ENCODE data around the gene C1orf159. TPM values are rescaled to one million over a fixed set of nuclear protein-coding genes. Genes with fewer than 3 reads are reported as not detected.
"Not testable (repeated sequence)": the region's sequence is repeated elsewhere in the genome, so short reads cannot be mapped to it uniquely, and the experiment has no call there.

Gene C1orf159
- total RNA-seq, 2 experiments from 2014 or later: 24.5 to 26.8 TPM

DNA sequence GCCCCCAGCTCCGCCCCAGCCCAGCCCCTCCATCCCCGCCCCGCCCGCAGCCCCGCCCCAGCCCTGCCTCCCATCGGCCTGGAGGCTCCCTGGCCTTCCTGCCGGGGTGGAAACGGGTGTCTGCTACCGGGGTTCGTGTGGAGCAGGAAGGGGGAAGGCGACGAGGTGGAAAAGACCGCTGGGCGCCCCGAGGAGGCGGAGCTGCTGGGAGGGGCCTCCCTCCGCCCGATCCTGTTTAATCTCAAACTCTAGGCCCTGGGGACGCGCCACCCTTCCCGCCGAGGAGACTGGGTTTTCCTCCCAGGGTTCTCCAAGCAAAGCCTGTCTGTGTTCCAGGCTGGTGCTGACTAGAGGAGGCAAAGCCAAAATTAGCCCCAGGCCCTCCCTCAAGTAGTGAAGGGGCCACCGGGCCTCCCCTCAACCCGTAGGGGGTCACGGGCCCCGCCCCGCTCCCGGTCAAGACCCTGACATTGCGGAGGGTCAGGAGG, 41.6 kb upstream of the C1orf159 start:
- Mint-ChIP-seq H3K27ac (peak overlapping the region; percentile 57), H3K9me3 (ENCODE audit: insufficient read depth) (peaks cover 9% of the 10 kb centered on the region), H3K27me3 (ENCODE audit: low read depth) (no peaks in the 10 kb centered on the region), H3K36me3 (ENCODE audit: low read depth) (peaks cover 10% of the 10 kb centered on the region), H3K4me3 (peak overlapping the region; percentile 58), H3K4me1 (ENCODE audit: low read depth) (peaks cover 12% of the 10 kb centered on the region)
- POLR2A ChIA-PET: interaction anchor here (0.6 to 2.2 kb wide), 4 partner anchors 9 to 85 kb away, joined by 3 to 7 read pairs (median 4); no protein-coding TSS in a partner anchor
- CTCF ChIA-PET: interaction anchor here (0.7 to 1.6 kb wide), 3 partner anchors 21 to 96 kb away, joined by 3 to 6 read pairs (median 3); no protein-coding TSS in a partner anchor
- DNase-seq (peak; percentile 69), ATAC-seq (peak; percentile 70)

DNA sequence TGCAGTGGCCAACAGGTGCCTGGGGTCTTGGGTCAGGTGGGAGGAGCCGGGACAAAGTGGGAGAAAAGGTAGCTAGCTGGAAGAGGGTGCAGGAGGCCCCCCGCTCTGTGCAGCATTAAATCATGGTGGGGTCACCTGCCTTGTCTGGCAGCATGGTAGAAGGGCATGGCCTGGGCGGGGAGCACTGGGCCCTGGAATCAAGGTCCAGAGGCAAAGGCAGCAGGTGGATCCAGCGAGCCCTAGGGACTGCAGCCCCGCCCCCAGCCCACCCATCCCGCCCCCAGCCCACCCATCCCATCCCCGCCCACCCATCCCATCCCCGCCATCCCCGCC, 41.1 kb upstream of the C1orf159 start:
- Mint-ChIP-seq H3K4me1 (ENCODE audit: low read depth) (peaks cover 12% of the 10 kb centered on the region), H3K36me3 (ENCODE audit: low read depth) (peaks cover 15% of the 10 kb centered on the region), H3K9me3 (ENCODE audit: insufficient read depth) (peaks cover 12% of the 10 kb centered on the region), H3K27ac (no peak overlapping the region), H3K4me3 (no peak overlapping the region), H3K27me3 (ENCODE audit: low read depth) (no peaks in the 10 kb centered on the region)
- CTCF ChIA-PET: interaction anchor here (1.6 kb wide), 1 partner anchor 35 kb away, joined by 6 read pairs; no protein-coding TSS in a partner anchor
- ATAC-seq: no peak
- no peak for DNase-seq
- POLR2A ChIA-PET: interaction anchor here (0.6 kb wide), 1 partner anchor 84 kb away, joined by 3 read pairs; no protein-coding TSS in a partner anchor

DNA sequence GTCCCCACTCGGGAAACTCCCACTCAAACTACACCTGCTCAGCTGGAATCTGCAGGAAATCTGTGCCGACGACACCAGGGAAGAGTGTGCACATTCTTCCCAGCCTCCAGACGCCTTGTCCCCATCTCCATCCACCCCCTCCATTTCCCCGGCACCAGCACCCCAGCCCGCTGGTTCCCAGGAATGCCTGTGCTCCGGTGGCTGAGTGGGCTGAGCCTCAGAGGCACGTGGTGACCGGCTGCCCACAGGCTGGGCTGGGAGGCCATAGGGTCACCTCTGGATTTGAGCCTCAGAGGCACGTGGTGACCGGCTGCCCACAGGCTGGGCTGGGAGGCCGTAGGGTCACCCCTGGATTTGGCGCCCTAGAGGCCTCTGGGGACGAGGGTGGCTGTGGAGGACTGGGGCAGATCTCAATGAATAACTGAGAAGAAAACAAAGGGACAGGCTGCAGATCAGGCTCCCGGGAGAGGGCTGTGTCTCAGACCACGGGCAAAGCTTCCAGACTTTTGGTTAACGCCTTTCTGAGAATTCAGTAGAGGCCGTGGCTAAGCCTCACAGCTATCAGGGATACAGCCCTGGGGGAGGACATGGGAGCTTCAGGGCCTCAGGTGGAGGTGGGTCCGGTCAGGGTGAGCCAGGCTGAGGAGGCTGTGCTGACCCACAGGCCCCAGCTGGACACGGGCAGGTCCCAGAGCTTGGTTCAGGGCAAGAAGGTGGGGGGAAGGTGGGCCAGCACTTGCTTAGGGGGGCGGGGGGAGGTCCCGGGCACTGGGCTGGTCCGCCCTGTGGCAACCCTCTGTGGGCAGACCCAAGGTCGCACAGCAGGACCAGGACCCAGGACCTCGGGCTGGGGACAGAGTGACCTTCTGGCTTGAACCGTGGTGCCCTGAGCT, 40.5 kb upstream of the C1orf159 start:
- POLR2A ChIA-PET: no interaction called here
- peak overlapping the region; percentile 12 for H3K4me3 Mint-ChIP-seq

GRCh38 chr1:1155258-1155657, 39.4 kb upstream of the C1orf159 start:
- Mint-ChIP-seq H3K27ac (no peak overlapping the region), H3K27me3 (ENCODE audit: low read depth) (no peaks in the 10 kb centered on the region), H3K4me3 (no peak overlapping the region), H3K4me1 (ENCODE audit: low read depth) (peaks cover 12% of the 10 kb centered on the region), H3K36me3 (ENCODE audit: low read depth) (peaks cover 15% of the 10 kb centered on the region), H3K9me3 (ENCODE audit: insufficient read depth) (peaks cover 12% of the 10 kb centered on the region)
- ChIA-PET POLR2A (no interaction called here), CTCF (no interaction called here)
- ATAC-seq: no peak
- DNase-seq: no peak

More for the DNA sequence above, 40.5 kb upstream of the C1orf159 start:
- ATAC-seq: no peak
- CTCF ChIA-PET: interaction anchor here (1.6 kb wide), 1 partner anchor 34 kb away, joined by 6 read pairs; no protein-coding TSS in a partner anchor
- H3K4me1 Mint-ChIP-seq (ENCODE audit: low read depth): peaks cover 12% of the 10 kb centered on the region
- no peak for DNase-seq
- H3K27ac Mint-ChIP-seq: peak overlapping the region; percentile 42
- peaks cover 12% of the 10 kb centered on the region for H3K9me3 Mint-ChIP-seq (ENCODE audit: insufficient read depth)
- peaks cover 15% of the 10 kb centered on the region for H3K36me3 Mint-ChIP-seq (ENCODE audit: low read depth)
- no peaks in the 10 kb centered on the region for H3K27me3 Mint-ChIP-seq (ENCODE audit: low read depth)

GRCh38 chr1:1153874-1154273, 38.0 kb upstream of the C1orf159 start:
- H3K27me3 Mint-ChIP-seq (ENCODE audit: low read depth): no peaks in the 10 kb centered on the region
- H3K36me3 Mint-ChIP-seq (ENCODE audit: low read depth): peaks cover 15% of the 10 kb centered on the region
- no peak overlapping the region for H3K4me3 Mint-ChIP-seq
- no peak for ATAC-seq
- CTCF ChIA-PET: no interaction called here
- peaks cover 12% of the 10 kb centered on the region for H3K9me3 Mint-ChIP-seq (ENCODE audit: insufficient read depth)
- DNase-seq: no peak
- POLR2A ChIA-PET: no interaction called here
- no peak overlapping the region for H3K27ac Mint-ChIP-seq
- H3K4me1 Mint-ChIP-seq (ENCODE audit: low read depth): peaks cover 12% of the 10 kb centered on the region

DNA sequence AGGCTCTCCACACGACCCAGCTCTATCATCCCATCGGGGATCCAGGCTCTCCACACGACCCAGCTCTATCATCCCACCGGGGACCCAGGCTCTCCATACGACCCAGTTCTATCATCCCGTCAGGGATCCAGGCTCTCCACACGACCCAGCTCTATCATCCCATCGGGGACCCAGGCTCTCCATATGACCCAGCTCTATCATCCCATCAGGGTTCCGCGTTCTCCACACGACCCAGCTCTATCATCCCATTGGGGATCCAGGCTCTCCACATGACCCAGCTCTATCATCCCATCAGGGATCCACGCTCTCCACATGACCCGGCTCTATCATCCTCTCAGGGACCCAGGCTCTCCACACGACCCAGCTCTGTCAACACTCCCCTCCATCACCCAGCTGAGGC, 37.3 kb upstream of the C1orf159 start:
- DNase-seq; H3K4me3 Mint-ChIP-seq; ATAC-seq; POLR2A ChIA-PET; H3K27me3 Mint-ChIP-seq (ENCODE audit: low read depth): not testable (repeated sequence)
- H3K4me1 Mint-ChIP-seq (ENCODE audit: low read depth): peaks cover 12% of the 10 kb centered on the region
- peaks cover 15% of the 10 kb centered on the region for H3K36me3 Mint-ChIP-seq (ENCODE audit: low read depth)
- CTCF ChIA-PET: interaction anchor here (1.2 kb wide), 1 partner anchor 31 kb away, joined by 4 read pairs; no protein-coding TSS in a partner anchor
- peaks cover 12% of the 10 kb centered on the region for H3K9me3 Mint-ChIP-seq (ENCODE audit: insufficient read depth)
- H3K27ac Mint-ChIP-seq: peak overlapping the region; percentile 67

- H3K9me3 Mint-ChIP-seq (ENCODE audit: insufficient read depth): peaks cover 12% of the 10 kb centered on the region
- ATAC-seq; H3K27me3 Mint-ChIP-seq (ENCODE audit: low read depth); POLR2A ChIA-PET; DNase-seq; H3K4me3 Mint-ChIP-seq: not testable (repeated sequence)
- peak overlapping the region; percentile 67 for H3K27ac Mint-ChIP-seq
- H3K36me3 Mint-ChIP-seq (ENCODE audit: low read depth): peaks cover 15% of the 10 kb centered on the region
- CTCF ChIA-PET: interaction anchor here (1.2 kb wide), 1 partner anchor 30 kb away, joined by 4 read pairs; no protein-coding TSS in a partner anchor
- peaks cover 11% of the 10 kb centered on the region for H3K4me1 Mint-ChIP-seq (ENCODE audit: low read depth)
These were observed 36.5 kb upstream of the C1orf159 start for GRCh38 chr1:1152431-1152830.

DNA sequence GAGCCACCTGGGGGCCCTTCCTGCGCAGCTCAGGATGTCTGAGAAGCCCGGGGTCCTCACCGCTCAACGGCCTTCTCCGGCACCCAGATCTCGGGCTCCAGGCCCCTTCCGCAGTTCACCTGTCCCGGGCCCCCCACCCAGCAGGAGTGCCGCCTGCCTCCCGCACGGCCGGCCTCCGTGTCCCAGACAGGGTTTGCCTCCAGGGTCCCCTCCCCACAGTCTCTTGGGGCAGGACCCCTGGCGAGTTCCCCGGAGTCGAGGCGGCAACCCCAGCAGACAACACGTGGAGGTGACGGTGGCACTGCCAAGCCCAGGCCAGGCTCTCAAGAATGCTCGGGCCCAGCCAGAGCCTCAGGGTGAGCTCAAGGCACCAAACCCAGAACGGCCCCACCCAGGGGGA, 35.4 kb upstream of the C1orf159 start:
- Mint-ChIP-seq H3K4me3 (no peak overlapping the region), H3K36me3 (ENCODE audit: low read depth) (peaks cover 15% of the 10 kb centered on the region), H3K9me3 (ENCODE audit: insufficient read depth) (peaks cover 12% of the 10 kb centered on the region), H3K27me3 (ENCODE audit: low read depth) (no peaks in the 10 kb centered on the region), H3K4me1 (ENCODE audit: low read depth) (peaks cover 10% of the 10 kb centered on the region), H3K27ac (no peak overlapping the region)
- ChIA-PET CTCF (no interaction called here), POLR2A (no interaction called here)
- no peak for DNase-seq
- no peak for ATAC-seq

DNA sequence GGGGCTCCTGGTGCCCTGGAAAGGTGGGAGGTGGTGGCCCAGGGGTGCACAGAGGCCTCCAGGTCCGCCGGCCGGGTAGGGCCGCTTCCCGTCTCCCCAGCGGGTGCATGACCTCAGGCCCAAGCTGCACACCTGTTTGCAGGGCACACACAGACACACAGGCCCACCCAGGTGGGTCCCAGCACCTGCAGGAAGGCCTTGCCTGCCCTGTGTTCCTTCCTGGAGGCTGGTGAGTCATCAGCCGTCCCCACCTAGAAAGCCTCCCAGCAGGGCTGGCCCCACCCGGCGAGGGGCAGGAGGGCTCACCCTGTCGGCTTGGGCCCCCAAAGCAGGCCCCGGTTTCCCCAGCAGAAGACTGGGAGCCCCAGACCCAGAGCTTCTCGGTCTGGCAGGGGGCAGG, 34.2 kb upstream of the C1orf159 start:
- ATAC-seq (no peak), DNase-seq (no peak)
- no peak overlapping the region for H3K27ac Mint-ChIP-seq
- ChIA-PET POLR2A (no interaction called here), CTCF (interaction anchor here (1.0 kb wide), 1 partner anchor 28 kb away, joined by 3 read pairs; no protein-coding TSS in a partner anchor)
- H3K4me3 Mint-ChIP-seq: no peak overlapping the region
- peaks cover 15% of the 10 kb centered on the region for H3K36me3 Mint-ChIP-seq (ENCODE audit: low read depth)
- H3K27me3 Mint-ChIP-seq (ENCODE audit: low read depth): no peaks in the 10 kb centered on the region
- peaks cover 14% of the 10 kb centered on the region for H3K4me1 Mint-ChIP-seq (ENCODE audit: low read depth)
- H3K9me3 Mint-ChIP-seq (ENCODE audit: insufficient read depth): peaks cover 12% of the 10 kb centered on the region

DNA sequence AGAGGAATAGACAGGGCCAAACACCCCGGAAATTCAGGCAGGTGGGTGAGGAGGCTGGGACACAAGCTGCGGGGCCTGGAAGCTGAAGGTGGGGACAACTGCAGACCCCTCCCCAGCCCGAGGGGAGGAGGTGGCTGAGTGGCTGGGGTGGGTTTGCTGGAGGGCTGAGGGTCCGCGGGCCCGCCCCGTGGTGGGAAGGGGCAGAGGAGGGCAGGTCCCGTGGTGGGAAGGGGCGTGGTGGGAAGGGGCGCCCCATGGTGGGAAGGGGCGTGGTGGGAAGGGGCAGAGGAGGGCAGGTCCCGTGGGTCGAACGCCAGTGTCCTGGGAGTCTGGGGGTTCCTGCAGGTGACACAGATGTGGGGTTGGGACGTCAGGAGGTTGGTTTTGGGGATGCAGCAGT, 33.5 kb upstream of the C1orf159 start:
- DNase-seq (no peak), ATAC-seq (no peak)
- Mint-ChIP-seq H3K9me3 (ENCODE audit: insufficient read depth) (peaks cover 12% of the 10 kb centered on the region), H3K36me3 (ENCODE audit: low read depth) (peaks cover 15% of the 10 kb centered on the region), H3K4me1 (ENCODE audit: low read depth) (peaks cover 20% of the 10 kb centered on the region), H3K4me3 (no peak overlapping the region), H3K27ac (no peak overlapping the region), H3K27me3 (ENCODE audit: low read depth) (no peaks in the 10 kb centered on the region)
- CTCF ChIA-PET: interaction anchor here (1.0 kb wide), 1 partner anchor 27 kb away, joined by 3 read pairs; no protein-coding TSS in a partner anchor
- POLR2A ChIA-PET: no interaction called here

GRCh38 chr1:1148569-1148968, 32.7 kb upstream of the C1orf159 start:
- Mint-ChIP-seq H3K27me3 (ENCODE audit: low read depth) (no peaks in the 10 kb centered on the region), H3K36me3 (ENCODE audit: low read depth) (peaks cover 13% of the 10 kb centered on the region), H3K27ac (no peak overlapping the region), H3K4me3 (no peak overlapping the region), H3K9me3 (ENCODE audit: insufficient read depth) (peaks cover 12% of the 10 kb centered on the region), H3K4me1 (ENCODE audit: low read depth) (peaks cover 28% of the 10 kb centered on the region)
- no peak for DNase-seq
- ChIA-PET CTCF (interaction anchor here (2.0 kb wide), 1 partner anchor 26 kb away, joined by 6 read pairs; no protein-coding TSS in a partner anchor), POLR2A (no interaction called here)
- no peak for ATAC-seq

- Mint-ChIP-seq H3K4me3 (no peak overlapping the region), H3K27ac (peak overlapping the region; percentile 20), H3K4me1 (ENCODE audit: low read depth) (peaks cover 31% of the 10 kb centered on the region), H3K9me3 (ENCODE audit: insufficient read depth) (peaks cover 7% of the 10 kb centered on the region), H3K36me3 (ENCODE audit: low read depth) (peaks cover 9% of the 10 kb centered on the region), H3K27me3 (ENCODE audit: low read depth) (no peaks in the 10 kb centered on the region)
- no peak for DNase-seq
- ChIA-PET POLR2A (no interaction called here), CTCF (interaction anchor here (2.0 kb wide), 1 partner anchor 26 kb away, joined by 6 read pairs; no protein-coding TSS in a partner anchor)
- ATAC-seq: no peak
These were observed 32.2 kb upstream of the C1orf159 start for GRCh38 chr1:1148061-1148460.

All from activated CD8-positive, alpha-beta T cell treated with anti-CD3 and anti-CD28 coated beads, Interleukin-2, amount 10 ng/mL, durations not matched to agents 7 days and 5 days (primary cell).